Activated naive CD4-positive, alpha-beta T cell treated with anti-CD3 and anti-CD28 coated beads for 36 hours (primary cell): ENCODE data around the gene NF1. TPM values are rescaled to one million over a fixed set of nuclear protein-coding genes. Genes with fewer than 3 reads are reported as not detected.

Source experiments
- CTCF ChIA-PET: fragments of 350-600 bp; sonication (Branson Sonifier 250); formaldehyde crosslinking; loops from one replicate; lab custom pipeline; 2021; ENCODE audit warnings: antibody characterized with exemption; lab: Charles Lee
- DNase-seq: peaks from one replicate; pipeline ENCODE4 v3.0.0-alpha.2; 2020
- H3K27ac Mint-ChIP-seq: one replicate; pipeline ENCODE4 v1.8.0; 2021; ENCODE audit warnings: mild to moderate bottlenecking, mixed read lengths
- H3K27me3 Mint-ChIP-seq: one replicate; pipeline ENCODE4 v1.8.0; 2021; ENCODE audit warnings: low read depth, mixed read lengths
- H3K36me3 Mint-ChIP-seq: one replicate; pipeline ENCODE4 v1.8.0; 2021; ENCODE audit warnings: low read depth, mixed read lengths
- H3K4me1 Mint-ChIP-seq: one replicate; pipeline ENCODE4 v1.8.0; 2021; ENCODE audit warnings: low read depth, mixed read lengths
- H3K4me3 Mint-ChIP-seq: one replicate; pipeline ENCODE4 v1.8.0; 2021; ENCODE audit warnings: mild to moderate bottlenecking, moderate library complexity, mixed read lengths
- H3K9me3 Mint-ChIP-seq: one replicate; pipeline ENCODE4 v1.8.0; 2021; ENCODE audit warnings: mixed read lengths
- intact Hi-C: fragments of 100-400 bp; cut with micrococcal nuclease; formaldehyde crosslinking; loops from one replicate; pipeline ENCODE4 v1.15.1; 2023
- total RNA-seq, 2 experiments: library from RNA; stranded (reverse); gene quantifications; one replicate each; pipeline ENCODE4 v1.2.3, GENCODE V29; 2021

Gene NF1
- total RNA-seq, 2 experiments from 2014 or later: 19.5 to 22.8 TPM

- no peak overlapping the region for H3K27ac Mint-ChIP-seq
- peaks cover 30% of the 10 kb centered on the region for H3K27me3 Mint-ChIP-seq
- no peaks in the 10 kb centered on the region for H3K36me3 Mint-ChIP-seq
- intact Hi-C loops: no loop called here
- CTCF ChIA-PET: interaction anchor here (0.6 to 2.6 kb wide), 7 partner anchors 13 to 454 kb away, joined by 3 to 16 read pairs (median 4); no protein-coding TSS in a partner anchor
- peaks cover 3% of the 10 kb centered on the region for H3K4me1 Mint-ChIP-seq
- H3K9me3 Mint-ChIP-seq: no peaks in the 10 kb centered on the region
- no peak for DNase-seq
- no peak overlapping the region for H3K4me3 Mint-ChIP-seq
Measured at GRCh38 chr17:31388351-31388750, 293.6 kb downstream of the NF1 start.

DNA sequence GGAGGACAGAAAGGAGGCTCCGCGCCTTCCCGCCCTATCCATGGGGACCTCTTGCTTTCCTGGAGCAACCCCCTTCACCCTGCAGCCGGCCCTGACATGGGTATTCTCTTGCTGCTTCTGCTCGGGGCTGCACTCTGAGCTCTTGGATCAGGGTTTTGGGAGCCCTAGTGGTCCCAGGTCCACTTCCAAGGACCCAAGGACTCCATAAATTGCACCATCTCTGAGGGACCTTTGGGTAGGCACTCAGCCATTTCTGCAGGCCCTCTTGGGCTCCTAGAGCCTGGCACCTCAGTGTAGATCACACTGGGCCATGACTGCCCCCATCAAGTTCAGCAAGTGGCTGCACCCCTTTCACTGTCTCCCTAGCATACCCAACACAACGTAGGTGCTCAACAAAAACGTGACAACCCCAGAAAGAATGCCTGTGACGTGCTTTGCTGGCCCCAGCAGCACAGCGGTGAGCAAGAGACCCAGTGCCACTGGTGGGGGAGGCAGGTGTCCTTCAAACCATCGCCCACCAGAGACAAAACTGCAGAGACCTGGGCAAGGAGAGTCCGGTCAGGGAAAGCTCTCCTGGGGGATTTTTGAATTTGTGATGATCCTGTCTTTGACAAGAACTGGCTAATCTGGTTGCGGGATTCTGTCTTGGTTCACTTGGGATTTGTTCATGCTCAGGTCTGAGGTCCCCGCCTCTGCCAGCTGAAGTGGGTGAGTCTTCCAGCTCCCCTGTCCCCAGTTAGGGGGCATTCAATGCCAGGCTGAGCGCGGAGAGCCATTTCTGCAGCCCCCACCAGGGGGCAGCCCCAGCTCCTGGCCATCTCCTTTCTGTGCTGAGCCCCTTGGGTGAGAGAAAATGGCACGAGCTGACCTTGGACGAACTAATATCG is 294.2 kb downstream of the NF1 start:
- H3K27ac Mint-ChIP-seq: no peak overlapping the region
- H3K9me3 Mint-ChIP-seq: no peaks in the 10 kb centered on the region
- intact Hi-C loops: loop anchor here (1.0 kb wide), 2 partner anchors 136 to 453 kb away; no protein-coding TSS in a partner anchor
- peaks cover 35% of the 10 kb centered on the region for H3K27me3 Mint-ChIP-seq
- DNase-seq: peak; percentile 51
- CTCF ChIA-PET: interaction anchor here (0.6 to 2.6 kb wide), 20 partner anchors 9 to 468 kb away, joined by 3 to 16 read pairs (median 3); no protein-coding TSS in a partner anchor
- no peaks in the 10 kb centered on the region for H3K36me3 Mint-ChIP-seq
- no peak overlapping the region for H3K4me3 Mint-ChIP-seq
- peaks cover 3% of the 10 kb centered on the region for H3K4me1 Mint-ChIP-seq

- intact Hi-C loops: loop anchor here (1.0 kb wide), 2 partner anchors 135 to 452 kb away; no protein-coding TSS in a partner anchor
- H3K4me3 Mint-ChIP-seq: peak overlapping the region; percentile 44
- peaks cover 3% of the 10 kb centered on the region for H3K4me1 Mint-ChIP-seq
- CTCF ChIA-PET: interaction anchor here (0.6 to 2.6 kb wide), 18 partner anchors 8 to 467 kb away, joined by 3 to 16 read pairs (median 3); no protein-coding TSS in a partner anchor
- peaks cover 40% of the 10 kb centered on the region for H3K27me3 Mint-ChIP-seq
- no peaks in the 10 kb centered on the region for H3K36me3 Mint-ChIP-seq
- no peak overlapping the region for H3K27ac Mint-ChIP-seq
- no peaks in the 10 kb centered on the region for H3K9me3 Mint-ChIP-seq
- DNase-seq: no peak
Measured at GRCh38 chr17:31389657-31390381, 295.0 kb downstream of the NF1 start.

DNA sequence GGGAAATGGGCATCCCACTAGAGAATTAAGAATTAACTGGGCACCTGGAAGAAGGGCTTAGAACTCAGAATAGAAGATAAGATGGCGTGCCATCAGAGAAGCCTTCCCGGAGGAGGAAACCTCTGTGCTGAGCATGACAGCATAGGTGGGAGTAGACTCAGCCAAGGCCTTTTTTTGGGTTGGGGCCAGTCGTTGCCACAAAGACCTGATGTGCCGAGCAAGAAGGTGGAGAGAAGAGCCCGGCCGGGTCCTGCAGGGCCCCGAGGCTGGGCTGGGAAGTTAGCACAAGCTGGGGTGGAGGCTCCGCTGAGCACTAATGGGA is 295.6 kb downstream of the NF1 start:
- no peak for DNase-seq
- Mint-ChIP-seq H3K36me3 (no peaks in the 10 kb centered on the region), H3K27ac (no peak overlapping the region), H3K4me3 (peak overlapping the region; percentile 44), H3K4me1 (peaks cover 3% of the 10 kb centered on the region), H3K27me3 (peaks cover 43% of the 10 kb centered on the region), H3K9me3 (no peaks in the 10 kb centered on the region)
- intact Hi-C loops: no loop called here
- CTCF ChIA-PET: interaction anchor here (1.2 to 2.6 kb wide), 5 partner anchors 15 to 144 kb away, joined by 5 to 16 read pairs (median 7); no protein-coding TSS in a partner anchor

GRCh38 chr17:31390748-31391495 is 296.1 kb downstream of the NF1 start:
- Mint-ChIP-seq H3K27me3 (peaks cover 44% of the 10 kb centered on the region), H3K27ac (no peak overlapping the region), H3K9me3 (no peaks in the 10 kb centered on the region), H3K36me3 (no peaks in the 10 kb centered on the region), H3K4me3 (peak overlapping the region; percentile 59), H3K4me1 (peaks cover 3% of the 10 kb centered on the region)
- CTCF ChIA-PET: interaction anchor here (2.6 kb wide), 1 partner anchor 134 kb away, joined by 16 read pairs; no protein-coding TSS in a partner anchor
- intact Hi-C loops: no loop called here
- DNase-seq: no peak

- no peak within 1 kb of the TSS for H3K27ac Mint-ChIP-seq
- intact Hi-C loops: no loop called here
- H3K27me3 Mint-ChIP-seq: peaks cover 47% of the 10 kb centered on the region
- H3K36me3 Mint-ChIP-seq: no peaks in the 10 kb centered on the region
- H3K4me3 Mint-ChIP-seq: peak within 1 kb of the TSS; percentile 70
- CTCF ChIA-PET: interaction anchor here (0.6 kb wide), 1 partner anchor 52 kb away, joined by 3 read pairs; no protein-coding TSS in a partner anchor
- DNase-seq: peak; percentile 20
- H3K9me3 Mint-ChIP-seq: no peaks in the 10 kb centered on the region
- H3K4me1 Mint-ChIP-seq: peaks cover 3% of the 10 kb centered on the region
Measured at GRCh38 chr17:31391496-31391949, 296.7 kb downstream of the NF1 start, which contains the start of gene RAB11FIP4. Gene RAB11FIP4 (plus strand): TSS chr17:31391675. CDS start chr17:31391853, 178 bp downstream.

DNA sequence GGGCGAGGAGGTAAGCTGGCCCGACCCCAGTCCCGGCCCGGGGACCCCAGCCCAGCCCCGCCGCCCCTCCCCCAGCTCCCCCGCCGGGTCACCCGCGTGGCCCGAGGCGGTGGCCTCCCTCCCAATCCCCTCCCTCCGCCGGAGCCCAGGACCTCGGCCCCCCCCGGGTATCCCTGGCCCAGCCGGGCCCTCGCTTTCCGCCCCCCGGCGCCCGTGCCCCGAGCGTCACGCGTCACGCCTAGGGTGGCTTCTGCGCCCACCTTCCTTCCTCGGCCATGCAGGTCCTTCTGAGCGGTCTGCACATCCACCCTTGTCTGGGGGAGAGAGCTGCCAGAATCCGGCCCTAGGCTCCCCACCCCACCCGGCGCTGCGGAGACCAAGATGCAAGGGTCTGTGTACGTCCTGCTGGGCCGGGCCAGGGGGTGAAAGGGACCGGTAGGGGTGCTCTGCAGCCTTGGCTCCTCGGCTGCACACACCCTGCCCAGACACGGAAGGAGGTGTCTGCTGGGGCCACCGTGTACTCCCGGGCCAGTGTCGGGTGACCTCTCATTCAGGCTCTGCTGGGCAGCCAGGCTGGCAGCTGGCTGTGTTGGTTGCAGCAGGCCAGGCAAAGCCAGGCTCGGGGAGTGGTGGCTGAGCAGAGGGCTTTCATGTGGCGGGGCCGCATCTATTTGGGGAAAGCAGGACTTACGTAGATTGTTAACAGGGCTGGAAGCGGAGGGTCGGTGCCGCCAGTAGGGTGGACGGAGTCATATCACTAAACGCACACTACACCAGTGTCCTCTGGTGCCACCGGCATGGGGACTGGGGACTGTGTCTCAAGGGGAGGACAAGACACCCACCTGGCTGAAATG is 297.5 kb downstream of the NF1 start:
- Mint-ChIP-seq H3K4me1 (peaks cover 3% of the 10 kb centered on the region), H3K36me3 (no peaks in the 10 kb centered on the region), H3K27ac (no peak overlapping the region), H3K27me3 (peaks cover 50% of the 10 kb centered on the region), H3K4me3 (peak overlapping the region; percentile 70), H3K9me3 (no peaks in the 10 kb centered on the region)
- DNase-seq: no peak
- CTCF ChIA-PET: interaction anchor here (0.6 kb wide), 2 partner anchors 51 to 336 kb away, joined by 3 read pairs; no protein-coding TSS in a partner anchor
- intact Hi-C loops: no loop called here

- CTCF ChIA-PET: interaction anchor here (0.6 kb wide), 2 partner anchors 20 to 335 kb away, joined by 3 read pairs; no protein-coding TSS in a partner anchor
- Mint-ChIP-seq H3K27ac (no peak overlapping the region), H3K9me3 (no peaks in the 10 kb centered on the region), H3K4me3 (peak overlapping the region; percentile 70), H3K27me3 (peaks cover 50% of the 10 kb centered on the region), H3K4me1 (peaks cover 3% of the 10 kb centered on the region), H3K36me3 (no peaks in the 10 kb centered on the region)
- intact Hi-C loops: no loop called here
- no peak for DNase-seq
Measured at GRCh38 chr17:31392856-31393748, 298.3 kb downstream of the NF1 start.

- DNase-seq: no peak
- Mint-ChIP-seq H3K4me3 (no peak overlapping the region), H3K27me3 (peaks cover 51% of the 10 kb centered on the region), H3K27ac (no peak overlapping the region), H3K9me3 (no peaks in the 10 kb centered on the region), H3K36me3 (no peaks in the 10 kb centered on the region), H3K4me1 (peaks cover 3% of the 10 kb centered on the region)
- intact Hi-C loops: no loop called here
- CTCF ChIA-PET: no interaction called here
Measured at GRCh38 chr17:31393749-31394146, 299.0 kb downstream of the NF1 start.

DNA sequence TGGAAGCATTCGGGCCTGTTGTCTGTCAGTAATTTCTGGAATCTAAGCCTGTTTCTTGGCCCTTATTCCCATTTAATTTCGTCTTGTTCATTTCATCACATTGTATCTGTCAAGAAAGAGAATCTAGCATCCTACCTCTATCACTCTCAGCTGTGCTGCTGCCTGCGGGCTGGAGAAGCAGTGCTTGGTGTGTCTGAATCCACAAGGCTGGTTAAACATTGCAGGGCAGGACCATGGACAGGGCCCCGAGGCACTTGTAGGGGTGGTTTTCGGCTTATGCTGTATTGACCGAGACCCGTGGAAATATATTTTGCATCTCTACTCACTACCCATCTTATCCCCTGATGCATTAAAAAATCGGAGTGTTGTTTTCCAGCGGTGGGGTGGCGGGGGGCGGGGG is 299.8 kb downstream of the NF1 start:
- no peaks in the 10 kb centered on the region for H3K9me3 Mint-ChIP-seq
- CTCF ChIA-PET: no interaction called here
- H3K4me1 Mint-ChIP-seq: peaks cover 3% of the 10 kb centered on the region
- H3K4me3 Mint-ChIP-seq: no peak overlapping the region
- peaks cover 49% of the 10 kb centered on the region for H3K27me3 Mint-ChIP-seq
- peak; percentile 75 for DNase-seq
- H3K36me3 Mint-ChIP-seq: no peaks in the 10 kb centered on the region
- no peak overlapping the region for H3K27ac Mint-ChIP-seq
- intact Hi-C loops: no loop called here
